Astrocyte of the cerebellum (primary cell): ENCODE results near the gene UBQLN4.

ENCODE experiments used
- DNase-seq: peaks from one replicate; pipeline ENCODE4 v3.0.0-alpha.2; 2011; ENCODE audit warnings: low read depth
- H3K4me3 ChIP-seq: 2 replicates; pipeline ENCODE4 v1.5.1; 2011; ENCODE audit warnings: mild to moderate bottlenecking, low read depth, low read length, moderate library complexity
- in situ Hi-C: cut with HindIII; loops from 2 replicates; pipeline ENCODE4 v1.10.0; 2017; ENCODE audit warnings: low sequenced_read_pairs
- TF ChIP-seq, protein P1 (sequence below): IDR thresholded peaks from 2 replicates; pipeline ENCODE4 v1.5.1; 2012; ENCODE audit warnings: low read length, low read depth, moderate library complexity, mild to moderate bottlenecking; ENCODE audit errors: missing control alignments

The UBQLN4 gene

DNA sequence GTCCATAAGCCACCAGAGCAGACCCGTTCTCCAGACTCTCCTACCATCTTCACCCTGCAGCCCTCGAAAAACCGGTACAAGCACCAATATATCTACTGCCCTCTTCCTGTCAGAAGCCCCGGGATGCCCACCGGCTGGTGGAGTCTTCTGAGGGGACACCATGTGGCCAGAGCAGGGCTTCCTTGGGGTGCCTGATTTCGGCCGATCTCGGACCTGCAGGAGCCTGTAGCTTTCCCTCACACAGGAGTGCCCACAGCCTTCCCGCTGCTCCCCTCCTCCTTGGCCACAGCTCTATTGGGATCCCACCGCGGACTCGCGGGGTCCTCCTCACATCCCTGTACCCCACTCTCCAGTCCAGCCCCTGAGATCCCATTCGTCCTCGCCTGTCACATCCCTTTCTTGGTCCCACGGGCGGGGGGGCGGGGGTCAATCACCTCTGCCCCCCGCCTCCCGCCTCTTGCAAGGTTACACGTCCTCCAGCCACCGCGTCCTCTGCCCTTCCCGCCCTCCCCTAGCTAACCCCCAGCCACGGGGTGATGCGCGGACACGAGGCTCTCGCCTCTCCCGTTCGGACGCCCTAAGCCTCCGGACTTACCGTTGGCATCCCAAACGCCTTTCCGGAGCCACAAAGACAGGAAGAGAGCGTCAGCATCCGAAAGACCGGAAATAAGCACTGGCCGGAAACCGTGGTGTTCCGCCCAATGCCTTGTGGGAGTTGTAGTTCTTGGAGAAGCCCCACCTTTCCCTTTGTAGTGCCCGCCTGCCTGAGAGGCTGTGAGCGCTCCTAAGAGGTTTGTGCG is 33.1 kb downstream of the UBQLN4 start, which contains the start of gene SSR2:
Gene SSR2 (minus strand): TSS at position 659 of the 800 bp plus-strand sequence. CDS start 784 bp downstream, outside the sequence.
- H3K4me3 ChIP-seq = peak within 1 kb of the TSS; percentile 79
- TF ChIP-seq, protein P1, sequence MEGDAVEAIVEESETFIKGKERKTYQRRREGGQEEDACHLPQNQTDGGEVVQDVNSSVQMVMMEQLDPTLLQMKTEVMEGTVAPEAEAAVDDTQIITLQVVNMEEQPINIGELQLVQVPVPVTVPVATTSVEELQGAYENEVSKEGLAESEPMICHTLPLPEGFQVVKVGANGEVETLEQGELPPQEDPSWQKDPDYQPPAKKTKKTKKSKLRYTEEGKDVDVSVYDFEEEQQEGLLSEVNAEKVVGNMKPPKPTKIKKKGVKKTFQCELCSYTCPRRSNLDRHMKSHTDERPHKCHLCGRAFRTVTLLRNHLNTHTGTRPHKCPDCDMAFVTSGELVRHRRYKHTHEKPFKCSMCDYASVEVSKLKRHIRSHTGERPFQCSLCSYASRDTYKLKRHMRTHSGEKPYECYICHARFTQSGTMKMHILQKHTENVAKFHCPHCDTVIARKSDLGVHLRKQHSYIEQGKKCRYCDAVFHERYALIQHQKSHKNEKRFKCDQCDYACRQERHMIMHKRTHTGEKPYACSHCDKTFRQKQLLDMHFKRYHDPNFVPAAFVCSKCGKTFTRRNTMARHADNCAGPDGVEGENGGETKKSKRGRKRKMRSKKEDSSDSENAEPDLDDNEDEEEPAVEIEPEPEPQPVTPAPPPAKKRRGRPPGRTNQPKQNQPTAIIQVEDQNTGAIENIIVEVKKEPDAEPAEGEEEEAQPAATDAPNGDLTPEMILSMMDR = no peak
- DNase-seq = peak; percentile 86
- in situ Hi-C loops = no loop called here

DNA sequence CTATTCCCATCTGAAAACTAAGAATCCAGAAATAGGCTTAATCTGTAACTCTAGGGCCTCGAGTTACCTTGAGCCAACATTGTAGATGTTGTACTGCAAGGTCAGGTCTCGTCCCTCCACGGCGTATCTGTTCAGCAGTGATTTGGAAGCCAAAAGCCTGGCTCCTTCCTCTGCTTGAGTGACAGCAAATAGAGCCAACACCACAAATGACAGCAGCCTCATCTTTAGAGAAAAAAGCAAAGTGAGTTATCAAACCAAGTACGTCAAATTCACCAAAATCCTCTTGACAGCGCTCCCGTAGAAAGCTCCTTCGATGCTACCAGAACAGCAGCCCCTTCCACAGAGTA is 33.7 kb downstream of the UBQLN4 start:
- in situ Hi-C loops = no loop called here
- TF ChIP-seq, protein P1 = no peak
- no peak for DNase-seq
- H3K4me3 ChIP-seq = peak overlapping the region; percentile 79

DNA sequence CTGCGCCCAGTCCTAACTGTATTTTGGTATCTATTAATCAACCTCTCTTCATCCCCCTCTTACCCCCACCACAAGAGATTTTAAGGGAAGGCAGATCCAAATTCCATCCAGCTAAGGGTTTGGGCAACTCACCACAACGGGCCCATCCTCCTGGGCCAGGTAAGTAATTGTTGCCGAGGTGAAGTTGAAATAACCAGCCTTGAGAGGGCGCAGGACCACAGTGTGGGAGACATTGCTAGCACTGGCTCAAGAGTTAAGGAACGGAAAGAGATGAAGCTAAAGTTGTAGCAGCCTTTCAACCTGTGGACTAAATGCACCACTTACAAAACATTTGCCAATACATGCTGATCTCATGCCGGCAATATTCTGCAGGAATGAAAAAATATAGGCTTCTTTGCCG is 38.8 kb downstream of the UBQLN4 start:
- in situ Hi-C loops = loop anchor here (5.0 kb wide), 2 partner anchors 42 to 68 kb away; no protein-coding TSS in a partner anchor
- DNase-seq = no peak

DNA sequence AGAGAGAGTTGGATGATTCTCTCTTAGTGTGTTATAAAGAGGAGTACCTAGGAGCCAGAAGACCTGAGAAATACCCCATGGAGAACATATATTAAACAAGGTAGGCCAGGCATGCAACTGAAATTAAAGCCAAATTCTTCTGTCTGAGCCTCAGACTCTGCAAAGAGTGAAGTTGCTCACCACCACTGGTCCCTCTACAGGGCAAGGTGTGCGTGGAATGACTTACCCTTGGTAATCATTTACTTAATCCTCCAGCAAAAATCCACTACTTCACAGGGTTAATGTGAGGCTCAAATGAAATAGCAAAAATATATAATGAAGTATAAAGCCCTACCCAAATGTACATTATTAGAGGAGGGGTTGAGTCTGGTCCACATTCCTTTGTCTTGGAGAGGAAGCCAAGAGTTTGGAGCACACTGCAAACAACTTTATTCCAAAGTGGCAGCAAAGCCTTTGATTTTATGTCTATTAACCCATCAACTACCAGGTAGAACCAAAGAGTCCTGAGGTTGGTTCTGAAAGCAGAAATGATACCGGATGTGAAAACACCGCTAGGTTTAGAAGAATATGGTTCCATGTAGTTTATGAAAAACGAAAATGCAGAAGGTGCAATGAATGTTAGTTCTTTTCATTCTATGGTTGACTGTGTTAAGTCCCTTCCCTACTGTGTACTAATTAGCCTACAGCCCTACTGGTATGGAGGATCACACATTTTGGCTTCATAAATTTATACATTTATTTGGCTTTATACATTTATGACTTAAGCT is 41.4 kb downstream of the UBQLN4 start:
- H3K4me3 ChIP-seq = no peak overlapping the region
- in situ Hi-C loops = loop anchor here (5.0 kb wide), 2 partner anchors 45 to 65 kb away; no protein-coding TSS in a partner anchor
- DNase-seq = no peak
- TF ChIP-seq, protein P1 = no peak

More for the DNA sequence above, 38.8 kb downstream of the UBQLN4 start:
- no peak overlapping the region for H3K4me3 ChIP-seq
- TF ChIP-seq, protein P1 = no peak

DNA sequence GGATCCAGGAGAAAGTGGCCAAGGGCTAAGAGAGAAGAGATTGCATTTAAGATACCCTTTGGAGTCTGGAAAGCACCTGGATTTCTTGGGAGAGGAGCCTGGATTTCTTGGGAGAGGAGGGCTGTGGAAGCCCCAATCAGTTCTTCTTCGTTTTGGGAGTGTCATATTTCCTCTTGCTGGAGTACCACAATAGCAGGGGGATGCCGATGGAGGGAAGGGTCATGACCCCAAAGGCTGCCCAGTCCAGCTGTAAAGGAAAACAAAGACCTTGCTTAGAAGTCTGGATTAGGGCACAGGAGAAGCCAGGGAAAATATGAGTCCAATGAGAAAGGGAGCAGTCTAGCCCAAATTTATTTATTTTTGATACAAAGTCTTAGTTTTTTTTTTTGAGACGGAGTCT is 44.2 kb downstream of the UBQLN4 start:
- in situ Hi-C loops = no loop called here
- DNase-seq = no peak
- H3K4me3 ChIP-seq = no peak overlapping the region
- TF ChIP-seq, protein P1 = no peak

DNA sequence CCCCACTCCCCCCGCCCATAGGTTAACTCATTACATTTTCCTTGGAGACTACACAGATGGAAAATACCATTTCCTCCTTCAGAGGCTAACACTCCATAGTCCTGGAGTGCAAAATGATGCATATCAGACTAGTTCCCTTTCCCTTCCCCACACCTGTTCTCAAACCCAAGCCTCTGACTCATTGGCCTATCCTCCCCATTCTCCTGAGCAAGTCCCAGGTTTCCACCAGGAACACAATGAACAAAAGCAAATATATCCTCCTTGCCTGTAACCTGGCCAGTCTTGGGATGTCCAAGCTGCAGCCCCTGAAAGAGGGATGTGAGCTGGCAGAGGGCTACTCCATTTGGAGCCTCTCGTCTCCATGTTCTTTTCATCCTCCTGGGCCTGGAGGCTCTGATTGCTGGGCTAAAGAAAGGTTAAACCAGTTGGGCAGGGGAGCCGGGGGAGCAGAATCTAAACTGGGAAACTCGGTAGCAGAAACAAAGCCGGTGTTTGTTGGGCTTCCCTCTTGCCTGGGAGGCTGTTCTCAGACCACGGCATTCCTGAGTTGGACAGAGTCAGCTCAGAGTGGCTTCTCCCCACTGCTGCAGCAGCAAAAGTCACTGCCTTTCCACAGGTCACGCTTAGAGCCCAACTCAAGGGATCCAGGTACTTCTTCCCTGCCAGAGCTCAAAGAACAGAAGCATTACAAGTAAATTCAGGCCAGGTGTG is 46.8 kb downstream of the UBQLN4 start:
- no peak overlapping the region for H3K4me3 ChIP-seq
- TF ChIP-seq, protein P1 = no peak
- in situ Hi-C loops = no loop called here
- DNase-seq = no peak
